ENCODE results near the gene LIPJ.
A peak's percentile ranks its signal among the peaks of the same experiment; 100 is the strongest.

The LIPJ gene

DNA sequence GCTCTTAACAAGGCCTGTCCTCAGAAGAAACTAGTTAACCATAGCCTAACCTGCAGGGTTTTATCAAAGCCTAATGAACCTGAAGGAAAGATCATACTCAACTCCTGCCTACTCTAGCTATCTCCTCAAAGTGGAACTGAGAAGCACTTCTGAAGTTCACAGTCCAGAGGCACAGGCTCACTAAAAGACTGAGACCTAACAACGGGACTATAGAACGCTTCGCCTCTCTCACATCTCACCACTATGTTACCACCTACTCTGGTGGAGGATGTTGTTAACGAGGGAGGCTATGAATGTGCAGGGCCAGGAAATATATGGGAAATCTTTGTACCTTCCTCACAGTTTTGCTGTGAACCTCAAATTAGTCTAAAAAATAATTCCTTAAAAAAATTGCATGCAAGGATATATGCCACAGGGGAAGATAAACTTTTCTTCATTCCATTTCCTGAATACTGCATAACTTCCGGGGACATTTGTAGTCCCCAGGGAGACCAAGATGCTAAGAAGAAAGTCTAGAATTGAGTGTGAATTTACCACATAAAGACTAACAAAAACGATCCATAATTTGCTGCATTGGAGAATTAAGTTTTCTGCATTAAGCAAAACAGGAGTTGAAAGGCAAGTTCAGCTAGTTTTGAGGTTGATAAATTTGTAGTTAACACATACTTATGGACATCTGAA, 21.6 kb downstream of the LIPJ start:
- DNase-seq: no peak

DNA sequence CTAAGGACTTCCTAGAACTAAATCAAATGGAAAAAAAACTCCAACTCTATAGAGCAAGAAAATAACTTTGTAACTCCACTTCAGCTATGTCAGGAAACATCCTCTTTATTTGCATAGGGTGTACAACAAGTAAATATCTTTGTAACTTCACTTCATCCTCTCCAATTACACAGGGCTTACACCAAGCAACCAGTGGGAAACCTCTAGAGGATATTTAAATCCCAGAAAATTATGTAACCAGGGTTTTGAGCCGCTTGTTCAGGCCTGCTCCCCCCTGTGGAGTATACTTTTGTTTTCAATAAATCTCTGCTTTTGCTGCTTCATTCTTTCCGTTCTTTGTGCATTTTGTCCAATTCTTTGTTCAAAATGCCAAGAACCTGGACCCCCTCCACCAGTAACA, 22.2 kb downstream of the LIPJ start:
- no peak for DNase-seq

DNA sequence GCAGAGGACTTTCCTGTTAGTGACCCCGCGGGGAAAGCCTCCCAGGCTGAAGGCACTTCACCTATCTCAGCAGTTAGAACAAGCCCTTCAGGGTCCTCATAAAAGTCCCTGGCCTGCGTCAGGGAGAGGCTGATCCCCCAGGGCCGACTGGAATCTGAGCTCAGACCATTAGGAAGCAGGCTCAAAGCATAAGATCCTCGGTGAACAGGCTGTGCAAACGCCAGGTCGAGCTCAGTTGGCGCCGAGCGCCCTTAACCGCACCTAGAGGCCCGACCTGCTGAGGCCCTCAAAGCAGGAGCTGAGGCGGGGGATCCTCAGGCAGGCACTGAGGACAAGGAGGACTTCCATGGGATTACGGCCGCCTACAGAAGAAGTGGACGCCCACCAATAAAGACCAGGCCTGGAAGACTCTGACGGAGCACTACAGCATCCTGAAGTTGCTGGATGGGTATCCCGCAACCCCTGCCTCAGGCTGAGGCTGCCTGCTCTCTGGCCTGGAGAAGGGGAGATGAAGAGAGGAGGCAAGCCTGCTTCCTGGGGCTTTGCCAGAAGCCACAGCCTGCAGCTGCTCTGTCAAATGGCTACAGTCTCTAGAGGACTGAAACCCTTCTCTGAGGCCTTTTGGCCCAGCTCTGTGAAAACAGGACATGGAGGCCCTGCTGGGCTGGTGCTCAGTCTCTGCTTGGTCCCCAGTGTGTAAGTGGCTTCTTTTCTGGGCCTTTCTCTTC, 29.9 kb downstream of the LIPJ start:
- no peak for DNase-seq

DNA sequence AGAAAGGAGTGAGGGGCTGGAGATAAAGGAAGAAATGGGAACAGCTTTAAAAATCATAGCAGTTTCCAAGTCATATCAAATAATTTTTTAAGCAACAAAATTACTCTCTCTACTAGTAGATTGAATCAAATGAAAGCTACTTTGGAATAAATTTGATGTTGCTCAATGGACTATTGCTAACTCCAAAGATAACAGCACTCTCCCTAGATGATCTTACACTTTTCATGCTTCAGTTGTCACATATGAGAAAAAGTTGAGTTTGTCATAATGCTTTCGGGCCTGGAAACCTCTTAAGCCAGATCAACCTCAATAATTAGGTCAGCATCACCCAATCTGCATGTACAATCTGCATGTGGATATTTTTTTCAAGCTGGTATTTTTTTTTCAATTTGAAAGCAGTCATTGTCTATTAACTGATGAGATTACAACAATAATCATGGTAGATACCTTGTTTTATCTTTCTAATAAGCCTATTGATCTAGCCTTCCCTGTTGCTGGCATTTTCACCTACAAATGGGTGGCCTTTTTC, 31.3 kb downstream of the LIPJ start:
- no peak for DNase-seq

DNA sequence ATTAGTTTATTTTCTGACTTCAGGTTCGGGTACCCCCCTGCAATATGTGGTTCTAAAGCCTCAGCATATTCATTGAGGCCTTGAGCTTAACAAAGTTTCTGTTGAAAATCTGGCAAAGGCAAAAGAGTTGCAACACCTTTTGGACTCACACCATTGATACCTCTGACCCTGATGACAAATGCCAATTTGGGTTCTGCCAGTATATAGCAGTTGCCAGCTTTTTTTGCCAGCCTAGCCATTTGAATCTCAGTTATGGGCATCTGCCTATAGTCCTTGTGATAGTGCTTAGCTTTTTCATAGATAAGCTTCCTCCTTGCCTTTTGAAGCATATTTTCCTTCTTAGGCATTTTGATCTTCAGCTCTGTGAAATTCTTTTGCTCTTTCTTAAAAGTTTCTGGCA, 31.9 kb downstream of the LIPJ start:
- DNase-seq: no peak

DNA sequence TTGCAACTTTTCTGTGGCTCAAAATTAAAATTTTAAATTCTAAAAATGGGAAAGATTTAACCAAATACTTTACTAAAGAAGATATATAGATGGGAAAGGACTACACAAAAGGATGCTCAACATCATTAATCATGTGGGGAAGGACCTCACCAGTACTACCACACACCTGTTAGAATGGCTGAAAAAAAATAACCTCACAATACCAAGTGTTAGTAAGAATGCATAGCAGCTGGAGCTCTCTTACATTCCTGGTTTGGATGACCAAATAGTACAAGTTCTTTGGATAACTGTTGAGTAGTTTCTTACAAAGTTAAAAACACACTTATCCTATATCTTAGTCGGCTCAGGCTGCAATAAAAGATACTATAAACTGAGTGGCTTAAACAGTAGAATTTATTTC, 33.9 kb downstream of the LIPJ start:
- no peak for DNase-seq

DNA sequence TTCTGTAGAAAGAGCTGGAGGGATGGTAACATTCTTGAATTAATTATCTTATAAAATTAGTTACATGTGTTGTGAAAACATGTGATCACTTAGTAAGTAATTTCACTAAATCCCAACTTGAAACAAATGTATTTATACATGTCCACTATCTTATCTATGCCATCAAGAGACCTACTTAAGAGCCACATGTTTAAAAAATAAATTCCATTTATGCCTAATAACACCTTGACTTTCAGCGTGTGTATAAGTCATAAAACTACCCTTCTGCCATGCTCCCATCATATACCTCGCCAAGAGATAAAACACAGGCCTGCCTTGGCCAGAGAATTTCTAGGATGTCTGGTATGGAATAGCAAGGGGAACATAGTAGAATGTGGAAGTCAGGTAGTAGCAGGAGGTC, 37.3 kb downstream of the LIPJ start:
- DNase-seq: no peak

DNA sequence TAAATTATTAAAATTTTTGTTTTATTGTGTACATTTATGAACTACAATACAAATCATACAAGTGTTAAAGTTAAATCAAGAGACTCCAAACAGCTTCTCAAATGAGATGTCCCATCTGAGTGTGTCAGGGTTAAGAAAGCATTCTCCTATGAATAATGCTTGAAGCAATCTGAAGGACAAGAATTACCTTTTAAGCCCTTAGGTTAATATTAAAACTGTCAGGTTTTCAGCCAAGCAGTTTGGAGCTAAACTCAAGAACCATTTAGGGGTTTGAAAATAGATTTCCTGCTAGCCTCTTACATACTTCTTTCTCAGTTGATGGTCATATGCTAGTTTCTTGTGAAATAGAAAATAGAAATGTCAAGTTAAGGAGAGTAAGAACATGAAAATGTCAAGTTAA, 38.3 kb downstream of the LIPJ start:
- DNase-seq: no peak

DNA sequence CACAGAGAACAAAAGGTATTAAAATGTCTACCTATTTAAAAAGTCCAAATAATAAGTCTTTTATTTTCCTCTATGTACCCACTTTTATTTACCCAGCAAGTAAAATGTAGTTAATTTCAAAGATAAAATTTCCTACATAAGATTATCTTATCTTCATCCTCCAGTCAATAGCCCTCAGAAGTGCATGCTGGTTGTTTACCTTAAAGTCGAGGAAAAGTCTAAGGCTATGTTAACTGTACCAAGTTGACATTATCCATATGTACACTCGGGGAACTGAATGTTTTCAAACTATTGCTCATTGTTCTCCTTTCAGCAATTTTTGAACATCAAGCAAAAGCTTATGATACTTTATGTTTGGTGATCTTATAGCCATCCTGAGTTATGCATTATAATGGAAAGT, 53.6 kb downstream of the LIPJ start:
- DNase-seq: no peak

DNA sequence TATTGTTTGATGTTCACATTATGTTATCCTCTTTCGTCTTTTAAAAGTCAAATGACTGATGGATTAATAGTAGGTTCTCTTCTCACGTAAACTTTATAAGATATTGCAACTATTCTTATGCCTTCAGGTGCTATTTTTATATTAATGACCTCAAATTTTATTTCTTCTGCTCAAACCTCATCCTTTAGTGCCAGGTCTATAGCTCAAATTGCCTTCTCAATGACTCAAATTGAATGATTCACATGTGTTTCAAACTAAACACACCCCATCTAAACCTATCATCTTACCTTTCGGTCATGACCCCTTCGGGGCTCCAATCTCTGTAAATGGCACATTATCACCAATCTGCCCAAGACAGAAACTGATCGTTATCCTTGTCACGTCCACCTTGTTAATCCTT, 55.6 kb downstream of the LIPJ start:
- DNase-seq: no peak

DNA sequence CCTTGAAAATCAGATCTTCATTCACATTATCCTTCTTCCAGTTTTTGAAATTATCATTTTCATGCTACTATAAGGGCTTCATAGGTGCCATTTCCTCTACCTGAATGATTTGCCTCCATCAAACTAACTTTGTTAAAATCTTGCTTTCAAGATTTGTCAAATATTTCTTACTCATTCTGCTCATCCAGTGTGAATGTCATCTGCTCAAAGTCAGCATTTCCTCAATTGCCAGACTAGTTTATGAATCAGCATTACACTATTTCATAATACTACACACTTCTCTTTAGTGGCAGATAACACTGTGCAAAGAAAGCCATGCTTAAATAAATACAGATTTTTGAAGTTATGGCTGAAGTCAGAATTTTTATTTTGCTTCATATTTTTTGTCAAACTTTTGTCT, 56.4 kb downstream of the LIPJ start:
- peak; percentile 50 to 51 for DNase-seq

DNA sequence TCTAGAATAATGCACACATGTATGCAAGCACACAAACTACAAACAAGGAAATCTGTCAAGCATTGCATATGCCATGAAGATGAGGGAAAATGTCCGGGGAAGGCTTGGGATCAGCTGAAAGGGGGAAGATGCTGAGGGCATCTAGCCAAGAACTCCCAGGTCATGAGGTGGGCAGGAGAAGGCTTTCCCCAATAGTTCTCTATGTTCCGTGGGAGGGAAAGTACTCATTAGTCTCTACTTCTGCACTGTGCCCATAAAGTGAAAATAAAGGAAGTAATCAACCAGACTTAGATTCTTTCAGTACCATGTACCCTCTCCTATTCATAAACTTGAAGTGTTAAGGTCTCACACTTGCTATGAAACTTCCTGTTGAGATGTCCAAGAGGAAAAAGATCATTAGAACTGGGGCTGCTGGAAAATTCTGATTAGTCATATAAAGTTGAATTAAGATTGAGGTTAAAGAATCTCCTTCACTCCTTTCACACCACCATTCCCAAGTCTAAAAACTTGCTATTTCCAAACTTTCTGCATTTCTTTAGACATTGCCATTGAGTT, 60.6 kb downstream of the LIPJ start:
- DNase-seq: peak; percentile 42 to 48

DNA sequence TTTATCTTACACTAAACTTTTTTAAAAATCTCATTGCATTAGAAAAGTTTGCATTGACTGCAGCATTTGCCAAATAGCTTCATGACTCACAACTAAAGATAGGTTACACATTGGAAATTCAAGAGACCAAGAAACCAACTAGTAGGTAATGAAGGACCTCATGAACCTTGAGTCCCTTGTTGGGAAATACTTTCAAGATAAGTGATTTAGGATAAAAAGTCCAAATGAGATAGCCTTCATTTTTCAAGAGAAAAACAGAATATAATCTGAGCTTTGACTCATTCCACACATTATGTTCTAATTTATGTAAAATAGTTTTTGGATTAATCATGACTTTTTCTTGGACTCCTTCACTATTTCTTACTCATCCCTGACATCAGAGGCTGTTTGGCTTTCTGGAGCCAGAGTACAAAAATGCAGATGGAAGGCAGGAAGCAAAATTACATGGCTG, 64.6 kb downstream of the LIPJ start:
- DNase-seq: no peak

DNA sequence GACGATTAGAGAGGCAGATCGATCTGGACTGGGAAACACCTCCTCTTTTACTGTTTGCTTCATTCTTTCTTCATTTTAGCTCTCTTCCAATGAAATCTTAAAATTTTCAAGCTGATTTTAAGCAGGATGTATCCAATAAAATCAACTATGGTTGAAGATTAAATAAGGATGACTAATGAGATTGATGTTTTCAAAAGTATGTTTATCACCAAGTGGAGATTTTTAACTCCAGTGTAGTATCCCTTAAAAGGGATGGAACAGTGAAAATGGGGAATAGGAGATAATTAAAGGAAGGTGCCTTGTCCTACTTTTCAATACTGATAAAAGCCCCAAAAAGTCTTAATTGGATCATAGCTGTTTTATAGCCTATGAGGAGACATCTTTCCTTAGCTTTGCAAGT, 66.1 kb downstream of the LIPJ start:
- DNase-seq: no peak
